Neural progenitor cell (in vitro differentiated cells): ENCODE data around the gene NTM. TPM values are rescaled to one million over a fixed set of nuclear protein-coding genes. Genes with fewer than 3 reads are reported as not detected.
A peak's percentile ranks its signal among the peaks of the same experiment; 100 is the strongest.

ENCODE experiments used
- DNase-seq: peaks from one replicate; pipeline ENCODE4 v3.0.0-alpha.2; 2016; ENCODE audit warnings: low spot score
- H2AFZ ChIP-seq: fragments of 200-600 bp; sonication (generic); replicated peaks from 2 replicates; pipeline ENCODE4 v1.6.1; 2016; ENCODE audit warnings: antibody characterized with exemption
- H3F3A ChIP-seq: fragments of 200-600 bp; sonication (generic); 2 replicates; pipeline ENCODE4 v1.6.1; 2016; ENCODE audit warnings: antibody characterized with exemption, low read depth
- H3K27ac ChIP-seq: fragments of 200-600 bp; sonication (generic); 2 replicates; pipeline ENCODE4 v1.5.1; 2016; ENCODE audit warnings: mild to moderate bottlenecking
- H3K27me3 ChIP-seq: fragments of 200-600 bp; sonication (generic); 2 replicates; pipeline ENCODE4 v1.6.1; 2016; ENCODE audit warnings: mild to moderate bottlenecking, moderate library complexity
- H3K36me3 ChIP-seq: fragments of 200-600 bp; sonication (generic); 2 replicates; pipeline ENCODE4 v1.5.1; 2016
- H3K4me1 ChIP-seq: fragments of 200-600 bp; sonication (generic); 2 replicates; pipeline ENCODE4 v1.6.1; 2016; ENCODE audit warnings: mixed run types
- H3K4me2 ChIP-seq: fragments of 200-600 bp; sonication (generic); 2 replicates; pipeline ENCODE4 v1.6.1; 2016
- H3K4me3 ChIP-seq: fragments of 200-600 bp; sonication (generic); 2 replicates; pipeline ENCODE4 v1.5.1; 2016
- H3K79me2 ChIP-seq: fragments of 200-600 bp; sonication (generic); 2 replicates; pipeline ENCODE4 v1.6.1; 2016; ENCODE audit warnings: low read depth
- H3K9ac ChIP-seq: fragments of 200-600 bp; sonication (generic); 2 replicates; pipeline ENCODE4 v1.6.1; 2016
- H3K9me3 ChIP-seq: fragments of 200-600 bp; sonication (generic); 2 replicates; pipeline ENCODE4 v1.5.1; 2016; ENCODE audit warnings: low read depth
- H4K20me1 ChIP-seq: fragments of 200-600 bp; sonication (generic); 2 replicates; pipeline ENCODE4 v1.6.1; 2016; ENCODE audit warnings: low read depth
- H3K27ac Mint-ChIP-seq: 3 replicates; pipeline ENCODE4 v1.8.0; 2021; ENCODE audit warnings: mixed read lengths
- H3K27me3 Mint-ChIP-seq: 2 replicates; pipeline ENCODE4 v1.8.0; 2022; ENCODE audit warnings: low read depth, mild to moderate bottlenecking, inconsistent platforms, moderate library complexity, mixed read lengths; ENCODE audit not compliant: insufficient read depth
- H3K36me3 Mint-ChIP-seq: 3 replicates; pipeline ENCODE4 v1.8.0; 2021; ENCODE audit warnings: mixed read lengths
- H3K4me1 Mint-ChIP-seq: 3 replicates; pipeline ENCODE4 v1.8.0; 2021; ENCODE audit warnings: mixed read lengths
- H3K4me3 Mint-ChIP-seq: 3 replicates; pipeline ENCODE4 v1.8.0; 2021; ENCODE audit warnings: mild to moderate bottlenecking, moderate library complexity, mixed read lengths
- H3K9me3 Mint-ChIP-seq: 3 replicates; pipeline ENCODE4 v1.8.0; 2020; ENCODE audit warnings: mixed read lengths
- CTCF ChIP-seq: fragments of 200-600 bp; sonication (generic); IDR thresholded peaks from 2 replicates; pipeline ENCODE4 v1.5.1; 2017; ENCODE audit warnings: antibody characterized with exemption, mild to moderate bottlenecking
- EZH2 ChIP-seq: fragments of 200-600 bp; sonication (generic); IDR thresholded peaks from 2 replicates; pipeline ENCODE4 v1.6.1; 2017; ENCODE audit warnings: antibody characterized with exemption, mild to moderate bottlenecking, moderate library complexity
- EZH2phosphoT487 ChIP-seq: fragments of 200-600 bp; sonication (generic); IDR thresholded peaks from 2 replicates; pipeline ENCODE4 v1.6.1; 2017; ENCODE audit warnings: antibody characterized with exemption
- total RNA-seq: library from RNA; depleted of rRNA; stranded (reverse); fragments of >200 nt; gene quantifications from 2 replicates; pipeline ENCODE4 v1.2.3, GENCODE V29; 2015; ENCODE audit warnings: low replicate concordance

The NTM gene
- total RNA-seq, 1 donor from 2014 or later, result 4.3 TPM

- H3K27me3 Mint-ChIP-seq, result peaks cover 2% of the 10 kb centered on the region
- peaks cover 7% of the 10 kb centered on the region for H3K36me3 Mint-ChIP-seq
- Histone ChIP-seq H3K9ac (no peak overlapping the region), H3K27ac (no peak overlapping the region), H3K4me3 (no peak overlapping the region), H3F3A (no peaks in the 10 kb centered on the region), H3K36me3 (no peaks in the 10 kb centered on the region), H4K20me1 (no peaks in the 10 kb centered on the region), H3K79me2 (no peaks in the 10 kb centered on the region), H3K4me1 (peaks cover 13% of the 10 kb centered on the region), H3K27me3 (no peaks in the 10 kb centered on the region), H3K9me3 (no peaks in the 10 kb centered on the region), H2AFZ (no peak overlapping the region), H3K4me2 (no peak overlapping the region)
- no peak for TF ChIP-seq EZH2
- H3K27ac Mint-ChIP-seq, result no peak overlapping the region
- H3K4me1 Mint-ChIP-seq, result no peaks in the 10 kb centered on the region
- DNase-seq, result no peak
- H3K4me3 Mint-ChIP-seq, result no peak overlapping the region
- H3K9me3 Mint-ChIP-seq, result peaks cover 11% of the 10 kb centered on the region
Measured at GRCh38 chr11:131999955-132000354, 629.5 kb downstream of the NTM start.

DNA sequence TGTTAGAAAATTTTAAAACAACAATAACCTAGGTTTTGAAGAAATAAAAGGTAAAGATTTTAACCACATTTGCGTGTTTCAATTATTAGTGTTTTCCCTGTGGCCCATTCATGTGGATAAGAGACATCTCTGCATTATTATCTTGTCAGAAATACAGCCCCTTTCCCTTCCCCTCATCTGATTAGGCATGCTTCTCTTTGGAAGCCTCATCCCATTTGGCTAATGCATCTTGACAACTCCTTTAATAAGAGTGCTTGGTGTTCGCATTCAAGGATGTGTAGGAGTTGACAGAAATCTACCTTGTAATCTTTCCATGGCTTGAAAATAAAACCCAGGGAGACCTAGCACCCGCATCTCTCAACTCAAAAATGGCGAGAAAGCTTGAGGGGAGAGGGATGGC lies 635.5 kb downstream of the NTM start:
- no peaks in the 10 kb centered on the region for H4K20me1 ChIP-seq
- H3K27me3 Mint-ChIP-seq, result peaks cover 6% of the 10 kb centered on the region
- no peak overlapping the region for H3K4me3 ChIP-seq
- TF ChIP-seq EZH2 (no peak), EZH2phosphoT487 (no peak), CTCF (no peak)
- no peaks in the 10 kb centered on the region for H3K79me2 ChIP-seq
- no peak overlapping the region for H3K4me3 Mint-ChIP-seq
- H3K9ac ChIP-seq, result no peak overlapping the region
- H3K4me2 ChIP-seq, result peak overlapping the region; percentile 34
- H3F3A ChIP-seq, result peaks cover 51% of the 10 kb centered on the region
- H3K4me1 Mint-ChIP-seq, result peaks cover 39% of the 10 kb centered on the region
- peak overlapping the region; percentile 51 for H3K27ac ChIP-seq
- no peak for DNase-seq
- H2AFZ ChIP-seq, result no peak overlapping the region
- H3K9me3 ChIP-seq, result no peaks in the 10 kb centered on the region
- no peaks in the 10 kb centered on the region for H3K27me3 ChIP-seq
- H3K4me1 ChIP-seq, result peaks cover 53% of the 10 kb centered on the region
- no peaks in the 10 kb centered on the region for H3K36me3 ChIP-seq
- H3K36me3 Mint-ChIP-seq, result no peaks in the 10 kb centered on the region
- no peaks in the 10 kb centered on the region for H3K9me3 Mint-ChIP-seq
- no peak overlapping the region for H3K27ac Mint-ChIP-seq

DNA sequence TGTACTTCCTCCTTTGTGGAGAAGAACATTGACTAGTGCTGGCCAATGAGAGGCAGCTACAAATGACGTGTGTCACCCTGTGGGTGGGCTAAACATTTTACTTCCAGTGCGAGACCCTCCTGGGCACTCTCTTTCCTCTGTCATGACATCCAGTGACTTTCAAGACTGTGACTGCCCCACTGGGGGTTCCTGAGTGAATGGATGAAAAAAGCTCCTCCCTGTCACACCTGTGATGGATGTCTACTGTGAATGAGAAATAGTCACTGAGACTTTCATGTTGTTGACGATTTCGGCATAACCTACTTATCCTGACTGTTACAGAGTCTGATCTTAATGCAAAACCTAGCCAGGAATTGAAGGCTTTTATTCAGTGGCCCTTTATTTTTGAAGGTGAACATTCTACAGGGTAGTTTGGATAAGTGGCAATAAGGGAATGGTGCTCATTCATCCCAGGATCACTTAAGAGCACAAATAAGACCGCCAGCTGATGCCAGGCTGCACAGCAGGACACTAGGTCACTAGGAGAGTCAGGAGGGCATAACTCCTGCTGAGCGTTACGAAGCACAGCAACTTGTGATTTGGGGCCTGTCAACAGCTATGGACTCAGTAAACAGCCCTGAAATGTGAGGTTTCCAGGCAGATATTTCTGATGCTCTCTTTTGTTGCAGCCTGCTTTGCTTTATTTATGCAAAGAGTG lies 636.6 kb downstream of the NTM start:
- H3K79me2 ChIP-seq, result no peaks in the 10 kb centered on the region
- no peak overlapping the region for H3K4me3 ChIP-seq
- no peak overlapping the region for H3K4me3 Mint-ChIP-seq
- no peak for DNase-seq
- no peak overlapping the region for H3K27ac Mint-ChIP-seq
- no peak overlapping the region for H2AFZ ChIP-seq
- no peaks in the 10 kb centered on the region for H3K36me3 ChIP-seq
- peaks cover 51% of the 10 kb centered on the region for H3F3A ChIP-seq
- TF ChIP-seq CTCF, result no peak
- no peak for TF ChIP-seq EZH2phosphoT487
- no peak for TF ChIP-seq EZH2
- H3K4me2 ChIP-seq, result peak overlapping the region; percentile 34
- H3K4me1 Mint-ChIP-seq, result peaks cover 39% of the 10 kb centered on the region
- H3K36me3 Mint-ChIP-seq, result no peaks in the 10 kb centered on the region
- no peaks in the 10 kb centered on the region for H4K20me1 ChIP-seq
- H3K27me3 Mint-ChIP-seq, result peaks cover 6% of the 10 kb centered on the region
- peaks cover 53% of the 10 kb centered on the region for H3K4me1 ChIP-seq
- no peak overlapping the region for H3K9ac ChIP-seq
- H3K27me3 ChIP-seq, result no peaks in the 10 kb centered on the region
- no peaks in the 10 kb centered on the region for H3K9me3 Mint-ChIP-seq
- no peaks in the 10 kb centered on the region for H3K9me3 ChIP-seq
- peak overlapping the region; percentile 51 for H3K27ac ChIP-seq

DNA sequence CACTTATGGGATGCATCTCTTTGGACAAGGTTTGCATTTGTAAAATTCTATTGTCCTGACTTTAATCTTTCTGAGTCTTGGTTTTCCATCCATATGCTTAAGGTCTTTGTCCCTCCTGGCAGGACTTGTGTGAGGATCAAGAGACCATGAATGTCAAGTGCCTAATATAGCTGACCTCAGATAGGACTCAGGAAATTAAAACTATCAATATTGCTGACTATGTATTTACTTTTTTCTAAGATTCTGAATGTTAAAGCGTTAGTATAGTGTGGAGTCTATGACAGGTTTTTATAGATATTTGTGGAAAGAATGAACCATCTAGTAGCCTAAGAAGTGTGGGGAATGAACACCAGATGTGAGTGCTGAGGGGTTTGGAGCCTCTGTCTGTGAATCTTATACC lies 637.8 kb downstream of the NTM start:
- peaks cover 6% of the 10 kb centered on the region for H3K27me3 Mint-ChIP-seq
- H3K27ac Mint-ChIP-seq, result no peak overlapping the region
- Histone ChIP-seq H3K4me2 (peak overlapping the region; percentile 43), H3K36me3 (no peaks in the 10 kb centered on the region), H2AFZ (no peak overlapping the region), H3K9me3 (no peaks in the 10 kb centered on the region), H3K9ac (no peak overlapping the region), H3K27me3 (no peaks in the 10 kb centered on the region), H4K20me1 (no peaks in the 10 kb centered on the region), H3K27ac (peak overlapping the region; percentile 72), H3K4me1 (peaks cover 52% of the 10 kb centered on the region), H3K79me2 (no peaks in the 10 kb centered on the region), H3F3A (peaks cover 51% of the 10 kb centered on the region), H3K4me3 (no peak overlapping the region)
- no peak overlapping the region for H3K4me3 Mint-ChIP-seq
- H3K9me3 Mint-ChIP-seq, result no peaks in the 10 kb centered on the region
- peaks cover 39% of the 10 kb centered on the region for H3K4me1 Mint-ChIP-seq
- no peaks in the 10 kb centered on the region for H3K36me3 Mint-ChIP-seq
- DNase-seq, result no peak
- TF ChIP-seq EZH2phosphoT487, result no peak
- no peak for TF ChIP-seq CTCF
- no peak for TF ChIP-seq EZH2
